Ovary (tissue), 9 donors: ENCODE measurements around the gene EGR4. TPM values are rescaled to one million over a fixed set of nuclear protein-coding genes. Genes with fewer than 3 reads are reported as not detected.

Source experiments
- DNase-seq, 5 donors: peaks; one replicate each; pipeline ENCODE4 v3.0.0-alpha.2; 2019 to 2020
- H3K27ac ChIP-seq, 2 donors: fragments of 200-600 bp; one replicate each; pipeline versions ENCODE4 v1.5.1 to v1.8.0; 2019 to 2022
- H3K27me3 ChIP-seq: fragments of 200-600 bp; one replicate; pipeline ENCODE4 v1.8.0; 2022
- H3K36me3 ChIP-seq: fragments of 200-600 bp; sonication (generic); one replicate; pipeline ENCODE4 v1.5.1; 2019
- H3K4me1 ChIP-seq: one replicate; pipeline ENCODE4 v1.8.1; 2013; ENCODE audit warnings: mild to moderate bottlenecking, moderate library complexity; ENCODE audit not compliant: insufficient read depth
- H3K4me3 ChIP-seq: fragments of 200-600 bp; sonication (generic); one replicate; pipeline ENCODE4 v1.5.1; 2017
- H3K9me3 ChIP-seq, 2 donors: fragments of 200-600 bp in 1 of 2; sonication (generic) in 1 of 2; one replicate each; pipeline versions ENCODE4 v1.5.1 to v1.8.1; 2013 to 2019; ENCODE audit warnings: mild to moderate bottlenecking in 1 of 2, moderate library complexity in 1 of 2
- EP300 ChIP-seq: sonication (generic); formaldehyde crosslinking; IDR thresholded peaks from one replicate; pipeline ENCODE4 v1.6.1; 2017; ENCODE audit warnings: antibody characterized with exemption
- POLR2A ChIP-seq: fragments of 450-650 bp; IDR thresholded peaks from one replicate; pipeline ENCODE4 v1.6.1; 2017; ENCODE audit warnings: antibody characterized with exemption, mild to moderate bottlenecking, moderate library complexity
- WGBS, 3 donors: extraction: QIAGEN DNeasy Blood & Tissue Kit in 1 of 3; methylation state at CpG; one replicate each; pipeline versions ENCODE4 v1.1.5 to v1.1.7; 2013 to 2017; 5-methylcytosine and 5-hydroxymethylcytosine counted together
- intact Hi-C, 4 donors: fragments of 100-400 bp; cut with DNase I; formaldehyde crosslinking; loops; one replicate each; pipeline versions ENCODE4 v1.11.0 to v1.15.1; 2022 to 2023
- polyA plus RNA-seq, 2 donors: library from polyadenylated mRNA; stranded (reverse); fragments of 200-250 nt in 1 of 2; fragments of 350-450 nt in 1 of 2; fragmentation: Illumina TruSeq in 1 of 2; extraction: RNeasy Lipid Tissue Mini Kit (QIAGEN cat#74804) in 1 of 2; gene quantifications; one replicate each; pipeline ENCODE4 v1.2.3, GENCODE V29; 2013 to 2014
- total RNA-seq, 7 donors: library from RNA; depleted of rRNA in 2 of 7; stranded (reverse); fragments of >200 nt in 2 of 7; fragmentation: NEBNext Ultra II Directional in 3 of 7; extraction: Animal tissue kit (Norgen Biotek cat#: 25700) in 3 of 7; gene quantifications; one replicate each; pipeline versions ENCODE4 v1.1.0 to v1.2.4, GENCODE V29; 2016 to 2023
- TF ChIP-seq, protein P1 (sequence below), 3 donors: fragments of 450-650 bp in 2 of 3; fragments of 200-600 bp in 1 of 3; IDR thresholded peaks; one replicate each; pipeline versions ENCODE4 v1.5.1 to v1.8.0; 2016 to 2022; ENCODE audit warnings: antibody characterized with exemption in 3 of 3, mild to moderate bottlenecking in 1 of 3
- donor health status: DM: no; HTN: no; CAD: no; lungs with moderate emphysema.
- donor health status: DM: no; HTN: no; CAD: no.
- donor health status: Bipolar disorder and iron deficiency.
- donor health status: DM: yes; HTN: yes; CAD: no.
- donor health status: DM: no; HTN: no; CAD: no.
- donor health status: DM: yes; HTN: yes; CAD: no.

EGR4 gene
- total and polyA plus RNA-seq, 9 donors, result 0.04 to 0.13 TPM; not detected in 7

- intact Hi-C loops, result no loop called here
- 93 to 99% (median 94%) methylated on average over 9 of the region's 9 CpGs for WGBS, 3 donors
Observed at GRCh38 chr2:73258913-73259215, 34.5 kb downstream of the EGR4 start.

GRCh38 chr2:73258186-73258912 is 35.0 kb downstream of the EGR4 start:
- DNase-seq, result no peak
- Histone ChIP-seq H3K9me3 (no peaks in the 10 kb centered on the region), H3K4me1 (no peaks in the 10 kb centered on the region), H3K27me3 (no peaks in the 10 kb centered on the region), H3K27ac (no peak overlapping the region), H3K36me3 (no peaks in the 10 kb centered on the region), H3K4me3 (no peak overlapping the region)
- 78 to 81% (median 79%) methylated on average over 6 to 8 of the region's 8 CpGs for WGBS, 3 donors
- TF ChIP-seq POLR2A (no peak), EP300 (no peak)
- TF ChIP-seq, protein P1, sequence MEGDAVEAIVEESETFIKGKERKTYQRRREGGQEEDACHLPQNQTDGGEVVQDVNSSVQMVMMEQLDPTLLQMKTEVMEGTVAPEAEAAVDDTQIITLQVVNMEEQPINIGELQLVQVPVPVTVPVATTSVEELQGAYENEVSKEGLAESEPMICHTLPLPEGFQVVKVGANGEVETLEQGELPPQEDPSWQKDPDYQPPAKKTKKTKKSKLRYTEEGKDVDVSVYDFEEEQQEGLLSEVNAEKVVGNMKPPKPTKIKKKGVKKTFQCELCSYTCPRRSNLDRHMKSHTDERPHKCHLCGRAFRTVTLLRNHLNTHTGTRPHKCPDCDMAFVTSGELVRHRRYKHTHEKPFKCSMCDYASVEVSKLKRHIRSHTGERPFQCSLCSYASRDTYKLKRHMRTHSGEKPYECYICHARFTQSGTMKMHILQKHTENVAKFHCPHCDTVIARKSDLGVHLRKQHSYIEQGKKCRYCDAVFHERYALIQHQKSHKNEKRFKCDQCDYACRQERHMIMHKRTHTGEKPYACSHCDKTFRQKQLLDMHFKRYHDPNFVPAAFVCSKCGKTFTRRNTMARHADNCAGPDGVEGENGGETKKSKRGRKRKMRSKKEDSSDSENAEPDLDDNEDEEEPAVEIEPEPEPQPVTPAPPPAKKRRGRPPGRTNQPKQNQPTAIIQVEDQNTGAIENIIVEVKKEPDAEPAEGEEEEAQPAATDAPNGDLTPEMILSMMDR (IDR thresholded peaks at IDR 0.05), result no peak
- intact Hi-C loops, result no loop called here

More at GRCh38 chr2:73258913-73259215, 34.5 kb downstream of the EGR4 start:
- H3K27me3 ChIP-seq, result no peaks in the 10 kb centered on the region
- no peaks in the 10 kb centered on the region for H3K36me3 ChIP-seq
- TF ChIP-seq POLR2A (no peak), EP300 (no peak)
- TF ChIP-seq, protein P1 (IDR thresholded peaks at IDR 0.05), result no peak
- no peaks in the 10 kb centered on the region for H3K4me1 ChIP-seq
- H3K4me3 ChIP-seq, result no peak overlapping the region
- no peak overlapping the region for H3K27ac ChIP-seq
- H3K9me3 ChIP-seq, result no peaks in the 10 kb centered on the region
- DNase-seq, result no peak

GRCh38 chr2:73257425-73258125 is 35.8 kb downstream of the EGR4 start:
- Histone ChIP-seq H3K27me3 (no peaks in the 10 kb centered on the region), H3K4me1 (no peaks in the 10 kb centered on the region), H3K27ac (no peak overlapping the region), H3K4me3 (no peak overlapping the region), H3K36me3 (no peaks in the 10 kb centered on the region), H3K9me3 (no peaks in the 10 kb centered on the region)
- TF ChIP-seq, protein P1 (IDR thresholded peaks at IDR 0.05), result no peak
- TF ChIP-seq POLR2A (no peak), EP300 (no peak)
- WGBS, 3 donors, result 56 to 67% (median 60%) methylated on average over 10 of the region's 10 CpGs
- intact Hi-C loops, result no loop called here
- no peak for DNase-seq

- Histone ChIP-seq H3K4me1 (no peaks in the 10 kb centered on the region), H3K9me3 (no peaks in the 10 kb centered on the region), H3K36me3 (no peaks in the 10 kb centered on the region), H3K27me3 (no peaks in the 10 kb centered on the region), H3K27ac (no peak overlapping the region), H3K4me3 (no peak overlapping the region)
- intact Hi-C loops, result no loop called here
- no peak for DNase-seq
- WGBS, 3 donors, result 92 to 100% (median 93%) methylated on average over 2 of the region's 2 CpGs
- TF ChIP-seq EP300, result no peak
Observed at GRCh38 chr2:73257021-73257420, 36.3 kb downstream of the EGR4 start.

DNA sequence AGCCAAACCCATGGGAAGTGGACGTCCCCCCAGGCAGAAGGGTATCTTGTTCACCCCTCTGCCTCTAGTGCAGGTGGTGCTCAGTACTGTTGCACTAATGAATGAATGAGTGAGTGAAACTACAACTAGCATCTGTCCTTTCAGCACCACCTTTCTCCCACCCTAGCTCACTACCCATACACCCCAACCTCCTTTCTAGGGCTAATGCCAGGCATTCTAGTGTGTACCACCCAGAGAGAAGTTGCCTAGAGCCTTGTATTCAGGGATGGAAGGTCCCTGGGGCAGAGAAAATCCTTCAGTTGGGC is 36.8 kb downstream of the EGR4 start:
- intact Hi-C loops, result no loop called here
- no peak for DNase-seq
- WGBS, 3 donors, result 25 to 91% (median 83%) methylated on average over 1 of the region's 1 CpG
- TF ChIP-seq EP300 (no peak), POLR2A (no peak)
- TF ChIP-seq, protein P1 (IDR thresholded peaks at IDR 0.05), result no peak
- no peaks in the 10 kb centered on the region for H3K4me1 ChIP-seq
- H3K27ac ChIP-seq, result no peak overlapping the region
- H3K36me3 ChIP-seq, result no peaks in the 10 kb centered on the region
- no peaks in the 10 kb centered on the region for H3K9me3 ChIP-seq
- no peak overlapping the region for H3K4me3 ChIP-seq
- H3K27me3 ChIP-seq, result no peaks in the 10 kb centered on the region
